Measurements from ENCODE around the gene TBC1D30. TPM values are rescaled to one million over a fixed set of nuclear protein-coding genes. Genes with fewer than 3 reads are reported as not detected.
A peak's percentile ranks its signal among the peaks of the same experiment; 100 is the strongest.

TBC1D30 gene
- total and polyA plus RNA-seq, 2 donors from 2014 or later = 4.2 to 8.7 TPM

DNA sequence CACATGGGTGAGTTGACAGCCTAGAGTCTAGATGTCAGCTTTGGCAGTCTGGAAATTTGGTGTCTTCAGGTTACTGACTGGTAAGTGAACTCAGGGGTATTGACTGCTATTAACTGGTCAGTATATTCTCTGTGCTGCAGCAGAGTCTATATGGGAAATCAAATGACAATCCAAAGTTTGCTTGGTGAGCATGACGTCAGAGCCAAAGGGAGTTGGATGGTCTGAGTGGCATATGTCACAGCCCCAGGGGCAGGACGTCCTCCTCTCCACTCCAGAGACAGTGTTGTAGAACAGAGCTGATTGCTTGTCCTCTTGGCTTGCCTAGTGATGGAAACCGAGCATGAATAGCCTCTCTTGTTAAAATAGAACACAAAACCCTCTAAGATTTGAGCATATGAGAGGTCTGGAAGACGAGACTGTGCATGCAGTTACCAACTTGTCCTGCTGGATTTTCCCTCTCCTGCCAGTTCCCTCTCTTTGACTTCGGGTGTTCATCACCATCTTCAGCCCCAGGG lies 3.3 kb upstream of the TBC1D30 start:
- TF ChIP-seq, protein P1, sequence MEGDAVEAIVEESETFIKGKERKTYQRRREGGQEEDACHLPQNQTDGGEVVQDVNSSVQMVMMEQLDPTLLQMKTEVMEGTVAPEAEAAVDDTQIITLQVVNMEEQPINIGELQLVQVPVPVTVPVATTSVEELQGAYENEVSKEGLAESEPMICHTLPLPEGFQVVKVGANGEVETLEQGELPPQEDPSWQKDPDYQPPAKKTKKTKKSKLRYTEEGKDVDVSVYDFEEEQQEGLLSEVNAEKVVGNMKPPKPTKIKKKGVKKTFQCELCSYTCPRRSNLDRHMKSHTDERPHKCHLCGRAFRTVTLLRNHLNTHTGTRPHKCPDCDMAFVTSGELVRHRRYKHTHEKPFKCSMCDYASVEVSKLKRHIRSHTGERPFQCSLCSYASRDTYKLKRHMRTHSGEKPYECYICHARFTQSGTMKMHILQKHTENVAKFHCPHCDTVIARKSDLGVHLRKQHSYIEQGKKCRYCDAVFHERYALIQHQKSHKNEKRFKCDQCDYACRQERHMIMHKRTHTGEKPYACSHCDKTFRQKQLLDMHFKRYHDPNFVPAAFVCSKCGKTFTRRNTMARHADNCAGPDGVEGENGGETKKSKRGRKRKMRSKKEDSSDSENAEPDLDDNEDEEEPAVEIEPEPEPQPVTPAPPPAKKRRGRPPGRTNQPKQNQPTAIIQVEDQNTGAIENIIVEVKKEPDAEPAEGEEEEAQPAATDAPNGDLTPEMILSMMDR (IDR thresholded peaks at IDR 0.05; ENCODE audit: borderline replicate concordance, extremely low read depth, insufficient read depth) = no peak
- no peak overlapping the region for H3K27ac ChIP-seq (ENCODE audit: low read depth in 2 of 2, low read length in 2 of 2)
- no peak overlapping the region for H3K9ac ChIP-seq (ENCODE audit: low read length in 3 of 3)
- peaks cover 8% of the 10 kb centered on the region for H3K27me3 ChIP-seq (ENCODE audit: control insufficient read depth, insufficient read depth, low read length)
- H3K4me3 ChIP-seq (ENCODE audit: low read length in 3 of 3) = no peak overlapping the region
- H3K9me3 ChIP-seq (ENCODE audit: control insufficient read depth in 2 of 3, insufficient read depth in 1 of 3, low read length in 3 of 3) = peaks cover 0 to 5% (median 0%) of the 10 kb centered on the region in 3 donors
- DNase-seq (no peak), FAIRE-seq (no peak)
- intact Hi-C loops (cut with DNase I) = no loop called here
- no peaks in the 10 kb centered on the region for H3K36me3 ChIP-seq (ENCODE audit: control insufficient read depth in 2 of 3, insufficient read depth in 3 of 3, low read length in 3 of 3)
- peaks cover 0 to 5% (median 2%) of the 10 kb centered on the region in 3 donors for H3K4me1 ChIP-seq (ENCODE audit: control insufficient read depth in 2 of 3, insufficient read depth in 2 of 3, low read depth in 1 of 3, low read length in 3 of 3)

DNA sequence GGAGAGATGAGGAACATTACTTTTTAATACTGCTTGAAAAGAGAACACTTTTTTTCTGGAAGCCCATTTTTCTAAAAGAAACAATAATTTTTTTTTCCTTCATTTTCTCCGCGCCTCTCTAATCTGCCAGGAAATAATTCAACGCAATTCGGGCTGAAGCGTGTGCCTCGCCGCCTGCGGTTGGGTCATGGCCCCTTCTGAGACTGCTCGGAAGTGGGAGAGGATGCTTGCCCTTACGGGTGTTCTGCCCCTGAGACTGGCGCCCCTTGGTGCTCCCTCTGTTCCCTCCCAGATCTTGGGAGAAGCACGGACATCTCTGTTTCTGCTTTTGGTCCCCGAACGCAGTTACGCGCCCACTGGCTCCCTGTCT lies 332 bp upstream of the TBC1D30 start:
- no peak for FAIRE-seq
- Histone ChIP-seq H3K9me3 (ENCODE audit: control insufficient read depth in 2 of 3, insufficient read depth in 1 of 3, low read length in 3 of 3) (peaks cover 0 to 5% (median 0%) of the 10 kb centered on the region in 3 donors), H3K36me3 (ENCODE audit: control insufficient read depth in 2 of 3, insufficient read depth in 3 of 3, low read length in 3 of 3) (no peaks in the 10 kb centered on the region), H3K27ac (ENCODE audit: low read depth in 2 of 2, low read length in 2 of 2) (no peak overlapping the region), H3K27me3 (ENCODE audit: control insufficient read depth, insufficient read depth, low read length) (peaks cover 15% of the 10 kb centered on the region), H3K4me3 (ENCODE audit: low read length in 3 of 3) (peak overlapping the region in 2 of 3 donors; percentile 23 to 47), H3K9ac (ENCODE audit: low read length in 3 of 3) (no peak overlapping the region), H3K4me1 (ENCODE audit: control insufficient read depth in 2 of 3, insufficient read depth in 2 of 3, low read depth in 1 of 3, low read length in 3 of 3) (peaks cover 0 to 6% (median 6%) of the 10 kb centered on the region in 3 donors)
- intact Hi-C loops (cut with DNase I) = no loop called here
- TF ChIP-seq, protein P1 (IDR thresholded peaks at IDR 0.05; ENCODE audit: borderline replicate concordance, extremely low read depth, insufficient read depth) = no peak
- no peak for DNase-seq

DNA sequence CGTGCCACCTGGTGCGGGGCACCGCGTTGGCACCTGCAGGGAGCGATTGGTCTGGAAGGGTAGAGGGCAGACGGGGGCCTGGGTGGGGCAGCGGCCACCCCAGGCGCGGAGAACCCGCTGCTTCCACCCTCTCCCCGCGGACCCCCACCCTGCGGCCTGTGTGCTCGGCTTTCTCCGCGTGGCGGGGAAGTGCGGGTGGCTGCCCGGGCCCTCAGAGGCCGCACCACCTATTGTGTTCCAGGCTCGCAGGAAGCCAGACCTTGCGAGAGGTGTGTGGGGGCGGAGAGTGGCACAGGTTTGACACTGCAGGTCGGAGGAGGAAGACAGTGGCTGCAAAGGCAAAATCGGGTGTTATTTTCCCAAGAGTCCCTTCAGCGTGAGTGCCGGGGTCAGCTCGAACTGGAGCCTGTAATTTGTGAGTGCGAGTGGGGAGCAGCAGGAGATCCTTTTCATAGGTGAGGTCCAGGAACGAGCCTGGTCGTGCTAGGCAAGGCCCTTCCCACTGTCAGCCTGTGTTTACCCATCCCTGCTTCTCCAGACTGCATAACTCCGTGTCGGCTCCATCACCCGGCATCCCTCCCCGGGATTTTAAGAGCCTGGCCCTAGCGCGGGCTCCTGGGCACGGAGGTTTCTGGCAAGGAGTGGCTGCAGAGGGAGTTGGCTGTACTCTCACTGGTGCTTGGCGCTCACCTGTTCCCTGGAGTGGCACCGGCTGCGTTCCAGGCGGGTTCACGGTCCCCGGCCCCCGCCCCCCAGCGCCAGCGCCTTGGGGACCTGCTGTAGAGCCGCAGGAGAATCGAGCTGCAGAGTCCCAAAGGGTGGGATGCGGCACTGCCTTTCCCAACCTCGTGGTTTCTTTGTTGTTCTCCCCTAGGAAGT lies 935 bp downstream of the TBC1D30 start:
- H3K9me3 ChIP-seq (ENCODE audit: control insufficient read depth in 2 of 3, insufficient read depth in 1 of 3, low read length in 3 of 3) = peaks cover 0 to 5% (median 0%) of the 10 kb centered on the region in 3 donors
- no peak overlapping the region for H3K9ac ChIP-seq (ENCODE audit: low read length in 3 of 3)
- intact Hi-C loops (cut with DNase I) = no loop called here
- peaks cover 0 to 6% (median 6%) of the 10 kb centered on the region in 3 donors for H3K4me1 ChIP-seq (ENCODE audit: control insufficient read depth in 2 of 3, insufficient read depth in 2 of 3, low read depth in 1 of 3, low read length in 3 of 3)
- DNase-seq (peak in 3 of 5 donors; percentile 4 to 42 (median 11)), FAIRE-seq (no peak)
- TF ChIP-seq, protein P1 (IDR thresholded peaks at IDR 0.05; ENCODE audit: borderline replicate concordance, extremely low read depth, insufficient read depth) = no peak
- peaks cover 15% of the 10 kb centered on the region for H3K27me3 ChIP-seq (ENCODE audit: control insufficient read depth, insufficient read depth, low read length)
- H3K27ac ChIP-seq (ENCODE audit: low read depth in 2 of 2, low read length in 2 of 2) = no peak overlapping the region
- H3K4me3 ChIP-seq (ENCODE audit: low read length in 3 of 3) = peak overlapping the region in 1 of 3 donors; percentile 47
- H3K36me3 ChIP-seq (ENCODE audit: control insufficient read depth in 2 of 3, insufficient read depth in 3 of 3, low read length in 3 of 3) = no peaks in the 10 kb centered on the region
